HepG2 (cell line): Measurements from ENCODE around the gene VGLL4. TPM values are rescaled to one million over a fixed set of nuclear protein-coding genes. Genes with fewer than 3 reads are reported as not detected.

ENCODE experiments used
- ATAC-seq: fragments of 200-7000 bp; cut with Tn5 transposase; 3 replicates; pipeline ENCODE4 v1.9.1; 2020; ENCODE audit warnings: mild to moderate bottlenecking, moderate library complexity
- BruUV-seq: library from RNA; stranded (reverse); fragments of 400-500 nt; replicated peaks from 2 replicates; lab custom pipeline; 2021; lab: Mats Ljungman, UMichigan
- CTCF ChIA-PET: fragments of 300-600 bp; formaldehyde crosslinking; extraction: SDS; loops from one replicate; lab custom pipeline; 2021; ENCODE audit warnings: low total read pairs, inconsistent platforms, low intra/inter-chr PET ratio; lab: Yijun Ruan, JAX
- POLR2A ChIA-PET: fragments of 350-600 bp; sonication (Branson Sonifier 250); formaldehyde crosslinking; loops from one replicate; lab custom pipeline; 2020; ENCODE audit warnings: antibody characterized with exemption, inconsistent platforms; lab: Yijun Ruan, JAX
- DNase-seq: peaks from one replicate; pipeline ENCODE4 v3.0.0-alpha.2; 2015; ENCODE audit warnings: low spot score
- FAIRE-seq: peaks from 3 replicates; lab custom pipeline; 2011; peaks lifted over from hg19 to GRCh38; lab: Jason Lieb, UNC
- H2AFZ ChIP-seq: one replicate; pipeline ENCODE4 v1.6.1; 2011; ENCODE audit warnings: low read length, inconsistent platforms
- H3K27ac ChIP-seq: fragments of 300-600 bp; 3 replicates; pipeline ENCODE4 v1.8.0; 2011; ENCODE audit warnings: mixed run types, mild to moderate bottlenecking, mixed read lengths, low read length, inconsistent platforms; ENCODE audit not compliant: insufficient read depth; ENCODE audit errors: extremely low read length
- H3K27me3 ChIP-seq, 2 experiments: fragments of 200-600 bp in 1 of 2; 2 replicates in 1 of 2; 3 replicates in 1 of 2; pipeline versions ENCODE4 v1.6.0 to v1.8.0; 2011; ENCODE audit warnings: low read length in 2 of 2, mild to moderate bottlenecking in 2 of 2, moderate library complexity in 2 of 2, inconsistent platforms in 1 of 2; ENCODE audit not compliant: insufficient read depth in 2 of 2, control insufficient read depth in 1 of 2
- H3K36me3 ChIP-seq, 2 experiments: fragments of 200-600 bp in 1 of 2; replicated peaks in 1 of 2; 2 replicates in 1 of 2; 3 replicates in 1 of 2; pipeline versions ENCODE4 v1.5.1 to v1.8.0; 2011; ENCODE audit warnings: low read length in 2 of 2, inconsistent platforms in 1 of 2; ENCODE audit not compliant: insufficient read depth in 2 of 2, control insufficient read depth in 1 of 2
- H3K4me1 ChIP-seq: 2 replicates; pipeline ENCODE4 v1.5.1; 2012; ENCODE audit warnings: low read length, inconsistent platforms; ENCODE audit not compliant: insufficient read depth
- H3K4me2 ChIP-seq: 2 replicates; pipeline ENCODE4 v1.6.0; 2011; ENCODE audit warnings: low read depth, low read length, inconsistent platforms
- H3K4me3 ChIP-seq, 3 experiments: fragments of 200-600 bp in 1 of 3; sonication (generic), shearing (Covaris generic) in 1 of 3; replicated peaks in 1 of 3; 2 replicates each; pipeline ENCODE4 v1.5.1; 2011 to 2016; ENCODE audit warnings: low read length in 3 of 3, inconsistent platforms in 2 of 3, low read depth in 2 of 3, mild to moderate bottlenecking in 2 of 3, control low read depth in 1 of 3, mixed read lengths in 1 of 3; ENCODE audit not compliant: insufficient read depth in 1 of 3
- H3K79me2 ChIP-seq: one replicate; pipeline ENCODE4 v1.6.1; 2011; ENCODE audit warnings: low read length, inconsistent platforms; ENCODE audit not compliant: insufficient read depth
- H3K9ac ChIP-seq: 2 replicates; pipeline ENCODE4 v1.6.0; 2011; ENCODE audit warnings: mild to moderate bottlenecking, low read depth, low read length, inconsistent platforms; ENCODE audit not compliant: insufficient read depth
- H3K9me3 ChIP-seq: 2 replicates; pipeline ENCODE4 v1.5.1; 2012; ENCODE audit warnings: mild to moderate bottlenecking, low read length
- H4K20me1 ChIP-seq: 2 replicates; pipeline ENCODE4 v1.6.0; 2011; ENCODE audit warnings: inconsistent platforms, mild to moderate bottlenecking, low read length, moderate library complexity; ENCODE audit not compliant: insufficient read depth
- CENPT ChIP-seq: sonication (generic); formaldehyde crosslinking; IDR thresholded peaks from 2 replicates; pipeline ENCODE4 v1.8.0; 2022; ENCODE audit warnings: low read depth, mild to moderate bottlenecking, moderate library complexity, missing genetic modification reagents
- FLYWCH1 ChIP-seq: sonication (generic); formaldehyde crosslinking; IDR thresholded peaks from 2 replicates; pipeline ENCODE4 v1.8.1; 2023; ENCODE audit warnings: mild to moderate bottlenecking, missing genetic modification reagents
- GATA4 ChIP-seq: sonication (generic); IDR thresholded peaks from 2 replicates; pipeline ENCODE4 v1.6.1; 2016; ENCODE audit warnings: antibody characterized with exemption, low read depth, borderline replicate concordance
- RBFOX2 ChIP-seq: fragments of 200-400 bp; formaldehyde crosslinking; IDR thresholded peaks from 2 replicates; pipeline ENCODE4 v1.6.1; 2017; ENCODE audit warnings: low read depth, mild to moderate bottlenecking, low read length
- SMAD1 ChIP-seq: sonication (generic); formaldehyde crosslinking; IDR thresholded peaks from 2 replicates; pipeline ENCODE4 v1.4.0; 2020; ENCODE audit warnings: missing genetic modification reagents, low read depth, mild to moderate bottlenecking, borderline replicate concordance
- STAG1 ChIP-seq: sonication (generic); formaldehyde crosslinking; IDR thresholded peaks from 2 replicates; pipeline ENCODE4 v1.4.0; 2020; ENCODE audit warnings: missing genetic modification reagents
- STAT5B ChIP-seq: sonication (generic); formaldehyde crosslinking; IDR thresholded peaks from 2 replicates; pipeline ENCODE4 v1.4.0; 2020; ENCODE audit warnings: missing genetic modification reagents
- WGBS: methylation state at CpG from one replicate; pipeline ENCODE4 v1.1.6; 2017; ENCODE audit warnings: low lambda C conversion rate; 5-methylcytosine and 5-hydroxymethylcytosine counted together
- in situ Hi-C: cut with HindIII; loops from 2 replicates; pipeline ENCODE4 v1.10.0; 2017; ENCODE audit warnings: low pct_unique_long_range_greater_than_20kb; ENCODE audit not compliant: extremely low pct_ligation_motif_present
- intact Hi-C: fragments of 100-400 bp; cut with micrococcal nuclease; formaldehyde crosslinking; loops from one replicate; pipeline ENCODE4 v1.10.0; 2022; ENCODE audit not compliant: unreplicated experiment
- polyA plus RNA-seq, 8 experiments: library from polyadenylated mRNA; depleted of rRNA in 3 of 8; stranded (reverse) in 7 of 8; unstranded in 1 of 8; fragments of >200 nt; fragmentation: Illumina TruSeq in 4 of 8; extraction: Trizol in 4 of 8; gene quantifications; 2 replicates each; pipeline versions ENCODE4 v1.2.1 to v1.2.3, GENCODE V29; 2011 to 2016; ENCODE audit warnings: low read depth in 4 of 8, missing spikeins in 1 of 8, mixed read lengths in 1 of 8; ENCODE audit not compliant: insufficient read depth in 1 of 8
- total RNA-seq, 5 experiments: library from RNA; depleted of rRNA; stranded (reverse); fragments of >200 nt; fragmentation: Illumina TruSeq; extraction: Trizol; gene quantifications; 2 replicates each; pipeline ENCODE4 v1.2.3, GENCODE V29; 2016; ENCODE audit warnings: low read depth in 1 of 5
- TF ChIP-seq, protein P1 (sequence below): sonication (generic); formaldehyde crosslinking; IDR thresholded peaks from 2 replicates; pipeline ENCODE4 v1.8.1; 2023; ENCODE audit warnings: missing genetic modification reagents, inconsistent platforms, borderline replicate concordance
- TF ChIP-seq, protein P2 (sequence below): sonication (generic); formaldehyde crosslinking; IDR thresholded peaks from 2 replicates; pipeline ENCODE4 v1.5.0; 2020; ENCODE audit warnings: mild to moderate bottlenecking, missing genetic modification reagents, moderate library complexity

The VGLL4 gene
- total and polyA plus RNA-seq, 2 of the 13 experiments (the other 11 are each of a cell fraction or from before 2014, with no cell fraction given): 23.2 to 39.0 TPM

DNA sequence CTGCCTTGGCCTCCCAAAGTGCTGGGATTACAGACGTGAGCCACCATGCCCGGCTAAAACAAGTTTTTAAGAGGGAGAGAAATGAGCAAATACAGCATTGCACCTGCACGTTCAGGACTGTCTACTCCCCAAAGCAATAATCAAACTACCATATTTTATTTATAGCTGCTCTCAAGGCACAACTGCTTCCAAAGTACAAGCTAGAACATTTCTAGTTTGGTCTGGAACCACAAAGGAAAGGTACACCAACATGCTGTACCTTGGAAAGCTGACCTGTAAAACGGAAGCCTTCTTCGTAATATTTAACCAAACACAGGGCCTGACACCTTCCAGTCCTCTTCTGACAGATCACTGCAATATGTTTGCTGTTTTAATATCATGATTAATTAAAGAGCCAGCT is 14.5 kb upstream of the VGLL4 start:
- POLR2A ChIA-PET: no interaction called here
- Histone ChIP-seq H2AFZ (no peak overlapping the region), H3K9me3 (no peaks in the 10 kb centered on the region), H3K4me2 (no peak overlapping the region)
- intact Hi-C loops: loop anchor here (5.0 kb wide), 1 partner anchor 189 kb away; the partner anchor contains the start of gene TAMM41
- no TSS peak for BruUV-seq
- no peak for TF ChIP-seq RBFOX2
- TF ChIP-seq GATA4: no peak
- TF ChIP-seq STAT5B (CRISPR knock-in tag): no peak
- TF ChIP-seq, all 625 proteins: peak for 0
- Histone ChIP-seq H3K27me3 (no peaks in the 10 kb centered on the region), H3K27ac (no peak overlapping the region), H3K79me2 (no peaks in the 10 kb centered on the region), H4K20me1 (no peaks in the 10 kb centered on the region), H3K36me3 (no peaks in the 10 kb centered on the region), H3K4me3 (no peak overlapping the region), H3K4me1 (peaks cover 22% of the 10 kb centered on the region), H3K9ac (no peak overlapping the region)
- DNase-seq: no peak
- WGBS: 79% methylated on average over 5 of the region's 5 CpGs
- in situ Hi-C loops: loop anchor here (5.0 to 10.0 kb wide), 2 partner anchors 144 to 423 kb away; no protein-coding TSS in a partner anchor
- ATAC-seq: no peak
- CTCF ChIA-PET: no interaction called here
- no peak for FAIRE-seq

DNA sequence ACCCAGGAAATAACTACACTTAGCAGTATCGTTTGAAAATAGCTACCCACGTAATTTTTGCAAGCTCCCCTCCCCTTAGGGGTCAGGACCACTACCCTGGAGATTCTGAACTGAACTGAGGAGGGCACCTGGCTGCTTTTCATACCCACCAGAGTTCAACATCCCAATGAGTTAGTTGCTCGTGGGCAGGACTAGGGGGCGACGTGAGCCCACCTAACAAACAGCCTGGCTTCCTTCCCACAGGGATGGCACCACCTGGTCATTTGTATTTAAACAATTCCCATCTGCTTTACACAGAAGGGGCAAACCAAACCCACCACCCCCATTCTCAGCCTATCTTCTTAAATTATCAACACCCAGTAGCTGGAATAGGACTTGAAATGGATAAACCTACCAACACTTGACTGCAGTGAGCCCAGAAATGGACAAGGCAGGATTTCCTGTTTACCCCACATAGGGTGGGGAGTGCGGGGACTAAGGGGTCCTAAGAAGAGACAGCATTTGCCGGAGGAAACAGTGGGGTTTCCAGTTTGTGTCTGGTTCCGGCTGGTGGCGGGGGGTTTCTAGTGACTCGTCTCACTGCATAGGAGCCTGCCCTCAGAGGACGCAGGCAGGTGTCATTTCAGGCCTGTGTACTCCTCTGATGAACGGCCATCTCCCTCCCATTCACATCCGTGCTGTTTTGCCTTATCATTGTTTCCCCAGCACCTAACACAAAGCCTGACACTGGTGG is 11.6 kb upstream of the VGLL4 start:
- H3K79me2 ChIP-seq: no peaks in the 10 kb centered on the region
- WGBS: 84% methylated on average over 12 of the region's 13 CpGs
- intact Hi-C loops (loop anchor here (1.0 to 5.0 kb wide), 2 partner anchors 149 to 192 kb away; partner anchors contain the start of gene TAMM41), in situ Hi-C loops (loop anchor here (5.0 to 10.0 kb wide), 2 partner anchors 147 to 421 kb away; no protein-coding TSS in a partner anchor)
- no peaks in the 10 kb centered on the region; the same call in 1 of the 2 replicates for H4K20me1 ChIP-seq
- H3K9me3 ChIP-seq: no peaks in the 10 kb centered on the region
- no peak overlapping the region for H3K4me2 ChIP-seq
- H3K27me3 ChIP-seq: no peaks in the 10 kb centered on the region
- ChIA-PET CTCF (interaction anchor here (1.5 to 2.1 kb wide), 2 partner anchors 147 to 149 kb away, joined by 6 to 7 read pairs; no protein-coding TSS in a partner anchor), POLR2A (no interaction called here)
- peaks cover 17% of the 10 kb centered on the region for H3K4me1 ChIP-seq
- no TSS peak for BruUV-seq
- no peak for FAIRE-seq
- no peak overlapping the region for H2AFZ ChIP-seq
- DNase-seq: no peak
- no peaks in the 10 kb centered on the region for H3K36me3 ChIP-seq
- TF ChIP-seq SMAD1 (CRISPR knock-in tag): no peak
- TF ChIP-seq, protein P1, sequence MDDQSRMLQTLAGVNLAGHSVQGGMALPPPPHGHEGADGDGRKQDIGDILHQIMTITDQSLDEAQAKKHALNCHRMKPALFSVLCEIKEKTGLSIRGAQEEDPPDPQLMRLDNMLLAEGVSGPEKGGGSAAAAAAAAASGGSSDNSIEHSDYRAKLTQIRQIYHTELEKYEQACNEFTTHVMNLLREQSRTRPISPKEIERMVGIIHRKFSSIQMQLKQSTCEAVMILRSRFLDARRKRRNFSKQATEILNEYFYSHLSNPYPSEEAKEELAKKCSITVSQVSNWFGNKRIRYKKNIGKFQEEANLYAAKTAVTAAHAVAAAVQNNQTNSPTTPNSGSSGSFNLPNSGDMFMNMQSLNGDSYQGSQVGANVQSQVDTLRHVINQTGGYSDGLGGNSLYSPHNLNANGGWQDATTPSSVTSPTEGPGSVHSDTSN (CRISPR knock-in tag): no peak
- TF ChIP-seq STAG1: peak; percentile 76
- TF ChIP-seq, protein P2, sequence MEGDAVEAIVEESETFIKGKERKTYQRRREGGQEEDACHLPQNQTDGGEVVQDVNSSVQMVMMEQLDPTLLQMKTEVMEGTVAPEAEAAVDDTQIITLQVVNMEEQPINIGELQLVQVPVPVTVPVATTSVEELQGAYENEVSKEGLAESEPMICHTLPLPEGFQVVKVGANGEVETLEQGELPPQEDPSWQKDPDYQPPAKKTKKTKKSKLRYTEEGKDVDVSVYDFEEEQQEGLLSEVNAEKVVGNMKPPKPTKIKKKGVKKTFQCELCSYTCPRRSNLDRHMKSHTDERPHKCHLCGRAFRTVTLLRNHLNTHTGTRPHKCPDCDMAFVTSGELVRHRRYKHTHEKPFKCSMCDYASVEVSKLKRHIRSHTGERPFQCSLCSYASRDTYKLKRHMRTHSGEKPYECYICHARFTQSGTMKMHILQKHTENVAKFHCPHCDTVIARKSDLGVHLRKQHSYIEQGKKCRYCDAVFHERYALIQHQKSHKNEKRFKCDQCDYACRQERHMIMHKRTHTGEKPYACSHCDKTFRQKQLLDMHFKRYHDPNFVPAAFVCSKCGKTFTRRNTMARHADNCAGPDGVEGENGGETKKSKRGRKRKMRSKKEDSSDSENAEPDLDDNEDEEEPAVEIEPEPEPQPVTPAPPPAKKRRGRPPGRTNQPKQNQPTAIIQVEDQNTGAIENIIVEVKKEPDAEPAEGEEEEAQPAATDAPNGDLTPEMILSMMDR (CRISPR knock-in tag): peak; percentile 66
- no peak for TF ChIP-seq CENPT (CRISPR knock-in tag)
- TF ChIP-seq FLYWCH1 (CRISPR knock-in tag): no peak
- H3K4me3 ChIP-seq: no peak overlapping the region
- no peak overlapping the region for H3K27ac ChIP-seq
- peak; percentile 66; the same call in 2 of the 3 replicates for ATAC-seq
- H3K9ac ChIP-seq: no peak overlapping the region
